A549 (cell line): Measurements from ENCODE around the gene RAB3B. TPM values are rescaled to one million over a fixed set of nuclear protein-coding genes. Genes with fewer than 3 reads are reported as not detected.

Experiments
- ATAC-seq, 2 experiments: fragments of 200-7000 bp in 1 of 2; fragments of >200 bp in 1 of 2; cut with Nextera tagmentation in 1 of 2; cut with Tn5 transposase in 1 of 2; 3 replicates each; pipeline versions ENCODE4 v1.8.0 to v1.9.1; 2018 to 2020; ENCODE audit warnings: mild to moderate bottlenecking in 1 of 2, moderate library complexity in 1 of 2
- CTCF ChIA-PET: fragments of 300-600 bp; sonication (Branson Sonifier 250); formaldehyde crosslinking; extraction: SDS; loops from one replicate; lab custom pipeline; 2021; ENCODE audit warnings: antibody characterized with exemption, inconsistent platforms; lab: Yijun Ruan, JAX
- POLR2A ChIA-PET: fragments of 350-600 bp; formaldehyde crosslinking; extraction: SDS; loops from one replicate; lab custom pipeline; 2021; ENCODE audit warnings: antibody characterized with exemption, inconsistent platforms; lab: Yijun Ruan, JAX
- DNase-seq, 2 experiments: peaks; one replicate each; pipeline versions ENCODE4 v3.0.0 to v3.0.0-alpha.2; 2011 to 2016; ENCODE audit warnings: low read depth in 1 of 2, low spot score in 1 of 2
- FAIRE-seq: peaks from 2 replicates; lab custom pipeline; 2011; peaks lifted over from hg19 to GRCh38; lab: Jason Lieb, UNC
- H3K27ac ChIP-seq, 2 experiments: fragments of >200 bp; sonication (Bioruptor Twin); formaldehyde crosslinking; 3 replicates each; pipeline ENCODE4 v1.5.1; 2016 to 2017
- H3K4me1 ChIP-seq: fragments of >200 bp; sonication (Bioruptor Twin); formaldehyde crosslinking; 3 replicates; pipeline ENCODE4 v1.6.1; 2016
- H3K4me2 ChIP-seq: fragments of >200 bp; sonication (Bioruptor Twin); formaldehyde crosslinking; 3 replicates; pipeline ENCODE4 v1.6.1; 2016
- H3K4me3 ChIP-seq: fragments of >200 bp; sonication (Bioruptor Twin); formaldehyde crosslinking; 3 replicates; pipeline ENCODE4 v1.5.1; 2016
- H3K9me3 ChIP-seq: fragments of >200 bp; sonication (Bioruptor Twin); formaldehyde crosslinking; 3 replicates; pipeline ENCODE4 v1.6.1; 2016
- CEBPB ChIP-seq, 2 experiments: fragments of >200 bp in 1 of 2; sonication (Bioruptor Twin) in 1 of 2; formaldehyde crosslinking in 1 of 2; IDR thresholded peaks; 2 replicates each; pipeline ENCODE4 v1.6.1; 2012 to 2016
- CHD2 ChIP-seq: fragments of 150-350 bp; IDR thresholded peaks from 2 replicates; pipeline ENCODE4 v1.6.1; 2014; ENCODE audit warnings: low read length; ENCODE audit not compliant: partially characterized antibody
- EHMT2 ChIP-seq: fragments of 200-600 bp; sonication (generic); IDR thresholded peaks from 2 replicates; pipeline ENCODE4 v1.6.1; 2016; ENCODE audit warnings: antibody characterized with exemption, low read depth, mild to moderate bottlenecking, moderate library complexity
- ESRRA ChIP-seq: fragments of 150-350 bp; IDR thresholded peaks from 2 replicates; pipeline ENCODE4 v1.6.1; 2014; ENCODE audit warnings: mild to moderate bottlenecking, low read length, borderline replicate concordance
- GATA3 ChIP-seq: IDR thresholded peaks from 2 replicates; pipeline ENCODE4 v1.6.1; 2012; ENCODE audit warnings: borderline replicate concordance
- HDAC2 ChIP-seq: fragments of 200-600 bp; sonication (generic); IDR thresholded peaks from 2 replicates; pipeline ENCODE4 v1.6.1; 2016
- HEYL ChIP-seq: fragments of 250-450 bp; sonication (Bioruptor Pico); IDR thresholded peaks from 2 replicates; pipeline ENCODE4 v1.8.0; 2021; ENCODE audit warnings: mild to moderate bottlenecking, moderate library complexity
- POLR2AphosphoS2 ChIP-seq: conservative IDR thresholded peaks from 2 replicates; pipeline ENCODE4 v1.6.1; 2012; ENCODE audit warnings: low read length, improper control_type of control experiment, inconsistent platforms
- RAD21 ChIP-seq, 2 experiments: fragments of >200 bp in 1 of 2; sonication (Bioruptor Twin) in 1 of 2; formaldehyde crosslinking in 1 of 2; IDR thresholded peaks in 1 of 2; conservative IDR thresholded peaks in 1 of 2; 2 replicates in 1 of 2; 3 replicates in 1 of 2; pipeline ENCODE4 v1.6.1; 2012 to 2018; ENCODE audit warnings: inconsistent platforms in 1 of 2
- RCOR1 ChIP-seq: fragments of 150-350 bp; IDR thresholded peaks from 2 replicates; pipeline ENCODE4 v1.6.1; 2014; ENCODE audit warnings: antibody characterized with exemption, low read length, low read depth
- SMC3 ChIP-seq: fragments of >200 bp; sonication (Bioruptor Twin); formaldehyde crosslinking; IDR thresholded peaks from 3 replicates; pipeline ENCODE4 v1.6.1; 2018; ENCODE audit warnings: inconsistent platforms
- SREBF2 ChIP-seq: fragments of 450-650 bp; IDR thresholded peaks from 2 replicates; pipeline ENCODE4 v1.6.1; 2014; ENCODE audit warnings: mild to moderate bottlenecking, moderate library complexity
- TP53 ChIP-seq: fragments of 250-450 bp; sonication (Bioruptor Pico); IDR thresholded peaks from 2 replicates; pipeline ENCODE4 v1.5.0; 2021; ENCODE audit warnings: mild to moderate bottlenecking, moderate library complexity
- WGBS: methylation state at CpG from one replicate; pipeline ENCODE4 v1.1.6; 2017; ENCODE audit errors: missing lambda C conversion rate; 5-methylcytosine and 5-hydroxymethylcytosine counted together
- polyA plus RNA-seq, 4 experiments: library from polyadenylated mRNA; depleted of rRNA in 3 of 4; stranded (reverse); fragments of >200 nt; fragmentation: RNase III in 1 of 4; extraction: RNeasy Plus Mini Kit Qiagen cat#74134 plus additional on column Dnase treatment in 1 of 4; gene quantifications; 2 replicates in 3 of 4; 3 replicates in 1 of 4; pipeline ENCODE4 v1.2.3, GENCODE V29; 2011 to 2017
- TF ChIP-seq, protein P1 (sequence below): fragments of >200 bp; sonication (Bioruptor Twin); formaldehyde crosslinking; IDR thresholded peaks from 3 replicates; pipeline ENCODE4 v1.5.1; 2016
- TF ChIP-seq, protein P2 (sequence below): fragments of 150-350 bp; IDR thresholded peaks from 2 replicates; pipeline ENCODE4 v1.6.1; 2014; ENCODE audit warnings: low read depth, mild to moderate bottlenecking, low read length
- TF ChIP-seq, protein P3 (sequence below): fragments of 250-450 bp; sonication (Bioruptor Pico); IDR thresholded peaks from 2 replicates; pipeline ENCODE4 v1.5.0; 2020; ENCODE audit warnings: low read depth, mild to moderate bottlenecking, moderate library complexity
- TF ChIP-seq, protein P4 (sequence below): fragments of 200-600 bp; sonication (generic); IDR thresholded peaks from 2 replicates; pipeline ENCODE4 v1.6.1; 2016; ENCODE audit warnings: antibody characterized with exemption, mild to moderate bottlenecking, moderate library complexity

Gene RAB3B
- polyA plus RNA-seq, 2 of the 4 experiments (the other 2 are of a cell fraction), result 6.9 to 15.1 TPM

DNA sequence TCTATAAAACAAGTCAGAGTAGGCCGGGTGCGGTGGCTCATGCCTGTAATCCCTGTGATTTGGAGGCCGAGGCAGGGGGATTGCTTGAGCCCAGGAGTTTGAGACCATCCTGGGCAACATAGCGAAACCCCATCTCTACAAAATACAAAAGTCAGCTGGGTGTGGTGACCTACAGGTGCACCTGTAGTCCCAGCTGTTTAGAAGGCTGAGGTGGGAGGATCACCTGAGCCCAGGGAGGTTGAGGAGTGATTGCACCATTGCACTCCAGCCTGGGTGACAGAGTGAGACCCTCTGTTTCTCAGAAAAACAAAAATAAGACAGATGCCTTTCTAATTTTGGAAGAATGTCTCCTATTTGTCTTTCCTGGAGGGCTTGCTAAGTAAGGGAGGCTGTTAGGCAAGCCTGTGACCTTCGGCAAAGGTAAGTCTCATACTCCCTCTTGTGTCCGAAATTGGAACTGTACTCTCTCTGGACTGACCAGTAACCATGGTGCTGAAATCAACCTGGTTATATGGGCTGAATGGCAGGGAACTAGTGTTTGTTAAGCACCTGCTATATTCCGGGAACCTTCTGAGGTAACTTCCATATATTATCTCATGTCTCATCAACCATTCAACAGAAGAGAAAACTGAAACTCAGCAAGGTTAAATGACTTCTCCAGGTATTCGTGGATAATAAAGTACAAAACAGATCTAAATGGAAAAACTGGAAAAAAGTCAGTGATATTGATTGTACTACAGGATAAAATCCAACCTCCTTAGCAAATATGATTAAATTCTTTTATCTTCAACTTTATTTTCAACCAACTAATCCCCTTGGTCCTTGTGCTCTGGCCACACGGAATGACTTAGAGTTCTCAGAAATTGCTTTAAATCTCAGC lies 11.8 kb upstream of the RAB3B start:
- POLR2A ChIA-PET, result no interaction called here
- Histone ChIP-seq H3K27ac (peak overlapping the region in 1 of 2 experiments; percentile 75; a peak in 3 of 6 replicates), H3K9me3 (no peaks in the 10 kb centered on the region), H3K4me3 (no peak overlapping the region), H3K4me1 (peaks cover 21% of the 10 kb centered on the region), H3K4me2 (no peak overlapping the region)
- 45% methylated on average over 8 of the region's 9 CpGs for WGBS
- FAIRE-seq (peak; percentile 13), DNase-seq (peak; percentile 82 to 87), ATAC-seq (peak; percentile 90 to 98)
- TF ChIP-seq RCOR1, result no peak
- TF ChIP-seq RAD21 (conservative IDR thresholded peaks at IDR 0.05 in 1 of 2, IDR thresholded peaks at IDR 0.05 in 1 of 2), result peak; percentile 91 to 95
- TF ChIP-seq HEYL (CRISPR knock-in tag), result no peak
- TF ChIP-seq ESRRA, result no peak
- no peak for TF ChIP-seq GATA3
- TF ChIP-seq, protein P1, sequence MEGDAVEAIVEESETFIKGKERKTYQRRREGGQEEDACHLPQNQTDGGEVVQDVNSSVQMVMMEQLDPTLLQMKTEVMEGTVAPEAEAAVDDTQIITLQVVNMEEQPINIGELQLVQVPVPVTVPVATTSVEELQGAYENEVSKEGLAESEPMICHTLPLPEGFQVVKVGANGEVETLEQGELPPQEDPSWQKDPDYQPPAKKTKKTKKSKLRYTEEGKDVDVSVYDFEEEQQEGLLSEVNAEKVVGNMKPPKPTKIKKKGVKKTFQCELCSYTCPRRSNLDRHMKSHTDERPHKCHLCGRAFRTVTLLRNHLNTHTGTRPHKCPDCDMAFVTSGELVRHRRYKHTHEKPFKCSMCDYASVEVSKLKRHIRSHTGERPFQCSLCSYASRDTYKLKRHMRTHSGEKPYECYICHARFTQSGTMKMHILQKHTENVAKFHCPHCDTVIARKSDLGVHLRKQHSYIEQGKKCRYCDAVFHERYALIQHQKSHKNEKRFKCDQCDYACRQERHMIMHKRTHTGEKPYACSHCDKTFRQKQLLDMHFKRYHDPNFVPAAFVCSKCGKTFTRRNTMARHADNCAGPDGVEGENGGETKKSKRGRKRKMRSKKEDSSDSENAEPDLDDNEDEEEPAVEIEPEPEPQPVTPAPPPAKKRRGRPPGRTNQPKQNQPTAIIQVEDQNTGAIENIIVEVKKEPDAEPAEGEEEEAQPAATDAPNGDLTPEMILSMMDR, result peak; percentile 79
- no peak for TF ChIP-seq TP53 (CRISPR knock-in tag)
- TF ChIP-seq POLR2AphosphoS2, result no peak
- TF ChIP-seq HDAC2, result no peak
- TF ChIP-seq, protein P2, sequence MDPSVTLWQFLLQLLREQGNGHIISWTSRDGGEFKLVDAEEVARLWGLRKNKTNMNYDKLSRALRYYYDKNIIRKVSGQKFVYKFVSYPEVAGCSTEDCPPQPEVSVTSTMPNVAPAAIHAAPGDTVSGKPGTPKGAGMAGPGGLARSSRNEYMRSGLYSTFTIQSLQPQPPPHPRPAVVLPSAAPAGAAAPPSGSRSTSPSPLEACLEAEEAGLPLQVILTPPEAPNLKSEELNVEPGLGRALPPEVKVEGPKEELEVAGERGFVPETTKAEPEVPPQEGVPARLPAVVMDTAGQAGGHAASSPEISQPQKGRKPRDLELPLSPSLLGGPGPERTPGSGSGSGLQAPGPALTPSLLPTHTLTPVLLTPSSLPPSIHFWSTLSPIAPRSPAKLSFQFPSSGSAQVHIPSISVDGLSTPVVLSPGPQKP, result no peak
- TF ChIP-seq, protein P3, sequence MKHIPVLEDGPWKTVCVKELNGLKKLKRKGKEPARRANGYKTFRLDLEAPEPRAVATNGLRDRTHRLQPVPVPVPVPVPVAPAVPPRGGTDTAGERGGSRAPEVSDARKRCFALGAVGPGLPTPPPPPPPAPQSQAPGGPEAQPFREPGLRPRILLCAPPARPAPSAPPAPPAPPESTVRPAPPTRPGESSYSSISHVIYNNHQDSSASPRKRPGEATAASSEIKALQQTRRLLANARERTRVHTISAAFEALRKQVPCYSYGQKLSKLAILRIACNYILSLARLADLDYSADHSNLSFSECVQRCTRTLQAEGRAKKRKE (CRISPR knock-in tag), result no peak
- TF ChIP-seq, protein P4, sequence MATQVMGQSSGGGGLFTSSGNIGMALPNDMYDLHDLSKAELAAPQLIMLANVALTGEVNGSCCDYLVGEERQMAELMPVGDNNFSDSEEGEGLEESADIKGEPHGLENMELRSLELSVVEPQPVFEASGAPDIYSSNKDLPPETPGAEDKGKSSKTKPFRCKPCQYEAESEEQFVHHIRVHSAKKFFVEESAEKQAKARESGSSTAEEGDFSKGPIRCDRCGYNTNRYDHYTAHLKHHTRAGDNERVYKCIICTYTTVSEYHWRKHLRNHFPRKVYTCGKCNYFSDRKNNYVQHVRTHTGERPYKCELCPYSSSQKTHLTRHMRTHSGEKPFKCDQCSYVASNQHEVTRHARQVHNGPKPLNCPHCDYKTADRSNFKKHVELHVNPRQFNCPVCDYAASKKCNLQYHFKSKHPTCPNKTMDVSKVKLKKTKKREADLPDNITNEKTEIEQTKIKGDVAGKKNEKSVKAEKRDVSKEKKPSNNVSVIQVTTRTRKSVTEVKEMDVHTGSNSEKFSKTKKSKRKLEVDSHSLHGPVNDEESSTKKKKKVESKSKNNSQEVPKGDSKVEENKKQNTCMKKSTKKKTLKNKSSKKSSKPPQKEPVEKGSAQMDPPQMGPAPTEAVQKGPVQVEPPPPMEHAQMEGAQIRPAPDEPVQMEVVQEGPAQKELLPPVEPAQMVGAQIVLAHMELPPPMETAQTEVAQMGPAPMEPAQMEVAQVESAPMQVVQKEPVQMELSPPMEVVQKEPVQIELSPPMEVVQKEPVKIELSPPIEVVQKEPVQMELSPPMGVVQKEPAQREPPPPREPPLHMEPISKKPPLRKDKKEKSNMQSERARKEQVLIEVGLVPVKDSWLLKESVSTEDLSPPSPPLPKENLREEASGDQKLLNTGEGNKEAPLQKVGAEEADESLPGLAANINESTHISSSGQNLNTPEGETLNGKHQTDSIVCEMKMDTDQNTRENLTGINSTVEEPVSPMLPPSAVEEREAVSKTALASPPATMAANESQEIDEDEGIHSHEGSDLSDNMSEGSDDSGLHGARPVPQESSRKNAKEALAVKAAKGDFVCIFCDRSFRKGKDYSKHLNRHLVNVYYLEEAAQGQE, result peak; percentile 91
- TF ChIP-seq SMC3, result peak; percentile 88
- TF ChIP-seq EHMT2, result no peak
- TF ChIP-seq CHD2, result no peak
- no peak for TF ChIP-seq SREBF2
- peak in 1 of 2 experiments; percentile 76; a peak in 2 of 4 replicates for TF ChIP-seq CEBPB (IDR thresholded peaks at IDR 0.05)
- CTCF ChIA-PET, result interaction anchor here (0.6 to 1.3 kb wide), 10 partner anchors 21 to 126 kb away, joined by 3 to 25 read pairs (median 3); no protein-coding TSS in a partner anchor
